Heart left ventricle (tissue), 13 donors: ENCODE measurements around the gene PNN.

Experiments
- POLR2A ChIP-seq, 2 donors: fragments of 450-650 bp; IDR thresholded peaks; one replicate each; pipeline ENCODE4 v1.6.1; 2017; ENCODE audit warnings: antibody characterized with exemption in 2 of 2, mild to moderate bottlenecking in 2 of 2, moderate library complexity in 2 of 2
- TF ChIP-seq, protein P1 (sequence below), 12 donors: fragments of 200-600 bp; sonication (generic) in 4 of 12; IDR thresholded peaks; one replicate each; pipeline versions ENCODE4 v1.5.0 to v1.8.0; 2018 to 2022; ENCODE audit warnings: antibody characterized with exemption in 12 of 12, mild to moderate bottlenecking in 5 of 12
- donor health status: ischemic (EF 13 %, LVEDD 7.1; RV severe dilation, severe dysfunction).
- donor health status: DM: no; HTN: yes; CAD: no.
- donor health status: DM: no; HTN: no; CAD: no.
- donor health status: ischemic (EF 25% LVEDD 6.9; RV normal size, moderate dysfunction).
- donor health status: ischemic (EF 25% LVEDD 5.7; RV mildly dilated, moderate dysfunction).
- donor health status: ischemic (EF 35%, LVEDD 5.7; RV mildly dilated, moderate dysfunction).
- donor health status: nonischemic (EF 11% LVEDD 7.7; RV severe dilation, severe dysfunction).
- donor health status: DM: yes; HTN: yes; CAD: no.
- donor health status: PGD.
- donor health status: ischemic (EF 29% LVEDD 5.4; RV normal size, mild dysfunction).
- donor health status: nonischemic (EF 23%, LVEDD 6.1; RV moderate dilation, normal function).

- TF ChIP-seq, protein P1, sequence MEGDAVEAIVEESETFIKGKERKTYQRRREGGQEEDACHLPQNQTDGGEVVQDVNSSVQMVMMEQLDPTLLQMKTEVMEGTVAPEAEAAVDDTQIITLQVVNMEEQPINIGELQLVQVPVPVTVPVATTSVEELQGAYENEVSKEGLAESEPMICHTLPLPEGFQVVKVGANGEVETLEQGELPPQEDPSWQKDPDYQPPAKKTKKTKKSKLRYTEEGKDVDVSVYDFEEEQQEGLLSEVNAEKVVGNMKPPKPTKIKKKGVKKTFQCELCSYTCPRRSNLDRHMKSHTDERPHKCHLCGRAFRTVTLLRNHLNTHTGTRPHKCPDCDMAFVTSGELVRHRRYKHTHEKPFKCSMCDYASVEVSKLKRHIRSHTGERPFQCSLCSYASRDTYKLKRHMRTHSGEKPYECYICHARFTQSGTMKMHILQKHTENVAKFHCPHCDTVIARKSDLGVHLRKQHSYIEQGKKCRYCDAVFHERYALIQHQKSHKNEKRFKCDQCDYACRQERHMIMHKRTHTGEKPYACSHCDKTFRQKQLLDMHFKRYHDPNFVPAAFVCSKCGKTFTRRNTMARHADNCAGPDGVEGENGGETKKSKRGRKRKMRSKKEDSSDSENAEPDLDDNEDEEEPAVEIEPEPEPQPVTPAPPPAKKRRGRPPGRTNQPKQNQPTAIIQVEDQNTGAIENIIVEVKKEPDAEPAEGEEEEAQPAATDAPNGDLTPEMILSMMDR (IDR thresholded peaks at IDR 0.05), result no peak
- no peak for TF ChIP-seq POLR2A (IDR thresholded peaks at IDR 0.05)
Measured at GRCh38 chr14:39180553-39180952, 5.5 kb downstream of the PNN start.
